WERI-Rb-1 (cell line): ENCODE measurements around the gene GREM2.

Experiments used
- DNase-seq: peaks from one replicate; pipeline ENCODE4 v3.0.0-alpha.2; 2020
- H3K27ac ChIP-seq: fragments of 250-450 bp; sonication (Bioruptor Pico); 2 replicates; pipeline ENCODE4 v1.5.1; 2020; ENCODE audit warnings: mild to moderate bottlenecking, moderate library complexity
- H3K27me3 ChIP-seq: fragments of 250-450 bp; sonication (Bioruptor Pico); 2 replicates; pipeline ENCODE4 v1.5.1; 2021; ENCODE audit warnings: mild to moderate bottlenecking, low read depth, moderate library complexity; ENCODE audit not compliant: insufficient read depth, severe bottlenecking
- H3K36me3 ChIP-seq: fragments of 250-450 bp; sonication (Bioruptor Pico); 2 replicates; pipeline ENCODE4 v1.5.1; 2020; ENCODE audit warnings: mild to moderate bottlenecking, moderate library complexity
- H3K4me3 ChIP-seq: 2 replicates; pipeline ENCODE4 v1.5.1; 2011; ENCODE audit warnings: low read depth, mild to moderate bottlenecking, control low read depth, low read length
- H3K9me3 ChIP-seq: fragments of 250-450 bp; sonication (Bioruptor Pico); 2 replicates; pipeline ENCODE4 v1.5.1; 2021; ENCODE audit warnings: mild to moderate bottlenecking, moderate library complexity; ENCODE audit not compliant: severe bottlenecking
- CTCF ChIP-seq: IDR thresholded peaks from 2 replicates; pipeline ENCODE4 v1.5.1; 2011; ENCODE audit warnings: low read depth, mild to moderate bottlenecking, control low read depth, inconsistent platforms, low read length

Gene GREM2

GRCh38 chr1:240630409-240630808 lies 18.5 kb upstream of the GREM2 start:
- no peaks in the 10 kb centered on the region for H3K36me3 ChIP-seq
- H3K4me3 ChIP-seq = no peak overlapping the region
- no peak overlapping the region for H3K27ac ChIP-seq
- TF ChIP-seq CTCF = no peak
- no peaks in the 10 kb centered on the region for H3K9me3 ChIP-seq
- no peaks in the 10 kb centered on the region for H3K27me3 ChIP-seq
- DNase-seq = no peak

- Histone ChIP-seq H3K9me3 (no peaks in the 10 kb centered on the region), H3K36me3 (no peaks in the 10 kb centered on the region), H3K27ac (no peak overlapping the region), H3K4me3 (no peak overlapping the region), H3K27me3 (no peaks in the 10 kb centered on the region)
- TF ChIP-seq CTCF = no peak
- no peak for DNase-seq
These were observed 9.3 kb upstream of the GREM2 start for GRCh38 chr1:240621249-240621648.

- Histone ChIP-seq H3K27me3 (no peaks in the 10 kb centered on the region), H3K4me3 (peak overlapping the region; percentile 20), H3K36me3 (no peaks in the 10 kb centered on the region), H3K27ac (no peak overlapping the region), H3K9me3 (no peaks in the 10 kb centered on the region)
- no peak for TF ChIP-seq CTCF
- peak; percentile 95 for DNase-seq
These were observed 8.1 kb upstream of the GREM2 start for GRCh38 chr1:240619906-240620621.

GRCh38 chr1:240619357-240619756 lies 7.4 kb upstream of the GREM2 start:
- H3K27ac ChIP-seq = no peak overlapping the region
- no peak for DNase-seq
- TF ChIP-seq CTCF = no peak
- no peaks in the 10 kb centered on the region for H3K9me3 ChIP-seq
- peak overlapping the region; percentile 20 for H3K4me3 ChIP-seq
- no peaks in the 10 kb centered on the region for H3K36me3 ChIP-seq
- no peaks in the 10 kb centered on the region for H3K27me3 ChIP-seq

GRCh38 chr1:240618946-240619345 lies 7.0 kb upstream of the GREM2 start:
- Histone ChIP-seq H3K9me3 (no peaks in the 10 kb centered on the region), H3K27me3 (no peaks in the 10 kb centered on the region), H3K27ac (no peak overlapping the region), H3K4me3 (no peak overlapping the region), H3K36me3 (no peaks in the 10 kb centered on the region)
- no peak for TF ChIP-seq CTCF
- no peak for DNase-seq

- Histone ChIP-seq H3K9me3 (no peaks in the 10 kb centered on the region), H3K4me3 (no peak overlapping the region), H3K27ac (no peak overlapping the region), H3K27me3 (no peaks in the 10 kb centered on the region), H3K36me3 (no peaks in the 10 kb centered on the region)
- TF ChIP-seq CTCF = no peak
- no peak for DNase-seq
These were observed 4.1 kb upstream of the GREM2 start for GRCh38 chr1:240616018-240616417.
